ENCODE measurements around the gene CAMK2A. TPM values are rescaled to one million over a fixed set of nuclear protein-coding genes. Genes with fewer than 3 reads are reported as not detected.

Gene CAMK2A
- polyA plus RNA-seq, 1 of the 3 experiments (the other 2 are of a cell fraction): 0.10 TPM

GRCh38 chr5:150203832-150204589, 85.6 kb downstream of the CAMK2A start:
- Histone ChIP-seq H3K79me2 (ENCODE audit: insufficient read depth) (no peaks in the 10 kb centered on the region), H3K4me3 (ENCODE audit: low read depth in 2 of 2, low read length in 1 of 2) (no peak overlapping the region), H3K9me2 (no peaks in the 10 kb centered on the region), H3K27me3 (ENCODE audit: insufficient read depth) (no peaks in the 10 kb centered on the region; the same call in 1 of the 2 replicates), H2AFZ (ENCODE audit: low read depth) (no peak overlapping the region), H3K4me1 (ENCODE audit: control insufficient read depth in 1 of 2, insufficient read depth in 2 of 2, low read depth in 1 of 2, low read length in 1 of 2) (0 out of 4 replicates have a peak, but pooled peaks cover 0 to 4% of the 10 kb centered on the region in 2 experiments), H3K4me2 (no peak overlapping the region), H4K20me1 (ENCODE audit: insufficient read depth) (no peaks in the 10 kb centered on the region), H3K9me3 (no peaks in the 10 kb centered on the region), H3K36me3 (replicated peaks in 1 of 2; ENCODE audit: control insufficient read depth in 1 of 2, insufficient read depth in 2 of 2, low read length in 1 of 2) (no peaks in the 10 kb centered on the region), H3K27ac (ENCODE audit: low read depth in 2 of 2, low read length in 1 of 2) (no peak overlapping the region), H3K9ac (no peak overlapping the region), H3F3A (replicated peaks; ENCODE audit: insufficient read depth) (no peaks in the 10 kb centered on the region)
- WGBS (ENCODE audit: low lambda C conversion rate): 90% methylated on average over 10 of the region's 12 CpGs
- DNase-seq: no peak
- TF ChIP-seq, protein P1, sequence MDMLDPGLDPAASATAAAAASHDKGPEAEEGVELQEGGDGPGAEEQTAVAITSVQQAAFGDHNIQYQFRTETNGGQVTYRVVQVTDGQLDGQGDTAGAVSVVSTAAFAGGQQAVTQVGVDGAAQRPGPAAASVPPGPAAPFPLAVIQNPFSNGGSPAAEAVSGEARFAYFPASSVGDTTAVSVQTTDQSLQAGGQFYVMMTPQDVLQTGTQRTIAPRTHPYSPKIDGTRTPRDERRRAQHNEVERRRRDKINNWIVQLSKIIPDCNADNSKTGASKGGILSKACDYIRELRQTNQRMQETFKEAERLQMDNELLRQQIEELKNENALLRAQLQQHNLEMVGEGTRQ (IDR thresholded peaks at IDR 0.05; ENCODE audit: borderline replicate concordance, low read depth, low read length): no peak
- TF ChIP-seq JUND (IDR thresholded peaks at IDR 0.05) (no peak), ELF1 (IDR thresholded peaks at IDR 0.05) (no peak), TEAD4 (IDR thresholded peaks at IDR 0.05; ENCODE audit: borderline replicate concordance, insufficient read depth) (no peak), FOXJ3 (CRISPR knock-in tag; IDR thresholded peaks at IDR 0.05) (no peak)
- CTCF ChIA-PET: interaction anchor here (0.5 to 1.5 kb wide), 3 partner anchors 14 to 55 kb away, joined by 3 to 4 read pairs (median 3); partner anchors contain the start of gene SLC6A7
- POLR2A ChIA-PET: no interaction called here

DNA sequence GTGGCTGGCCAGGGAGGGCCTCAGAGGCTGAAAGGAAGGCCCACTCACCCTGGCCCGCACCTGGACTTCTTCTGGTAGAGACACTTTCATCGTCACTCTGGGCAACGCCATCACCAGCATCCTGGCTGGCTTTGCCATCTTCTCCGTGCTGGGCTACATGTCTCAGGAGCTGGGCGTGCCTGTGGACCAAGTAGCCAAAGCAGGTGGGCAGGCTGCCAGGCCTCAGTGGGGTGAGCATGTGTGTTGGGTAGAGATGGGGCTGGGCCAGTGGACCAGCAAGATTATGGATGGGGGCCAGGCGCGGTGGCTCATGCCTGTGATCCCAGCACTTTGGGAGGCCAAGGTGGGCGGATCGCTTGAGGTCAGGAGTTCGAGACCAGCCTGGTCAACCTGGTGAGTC, 87.1 kb downstream of the CAMK2A start:
- Histone ChIP-seq H3K27ac (ENCODE audit: low read depth in 2 of 2, low read length in 1 of 2) (no peak overlapping the region), H3K9me3 (no peaks in the 10 kb centered on the region), H2AFZ (ENCODE audit: low read depth) (no peak overlapping the region), H3F3A (replicated peaks; ENCODE audit: insufficient read depth) (no peaks in the 10 kb centered on the region), H3K27me3 (ENCODE audit: insufficient read depth) (no peaks in the 10 kb centered on the region; the same call in 1 of the 2 replicates), H3K9ac (no peak overlapping the region), H3K36me3 (replicated peaks in 1 of 2; ENCODE audit: control insufficient read depth in 1 of 2, insufficient read depth in 2 of 2, low read length in 1 of 2) (no peaks in the 10 kb centered on the region), H3K79me2 (ENCODE audit: insufficient read depth) (no peaks in the 10 kb centered on the region), H3K4me2 (no peak overlapping the region), H3K4me3 (ENCODE audit: low read depth in 2 of 2, low read length in 1 of 2) (no peak overlapping the region), H3K9me2 (no peaks in the 10 kb centered on the region), H4K20me1 (ENCODE audit: insufficient read depth) (no peaks in the 10 kb centered on the region), H3K4me1 (ENCODE audit: control insufficient read depth in 1 of 2, insufficient read depth in 2 of 2, low read depth in 1 of 2, low read length in 1 of 2) (no peaks in the 10 kb centered on the region)
- WGBS (ENCODE audit: low lambda C conversion rate): 84% methylated on average over 10 of the region's 10 CpGs
- POLR2A ChIA-PET: no interaction called here
- CTCF ChIA-PET: interaction anchor here (1.2 to 1.5 kb wide), 2 partner anchors 12 to 24 kb away, joined by 3 to 4 read pairs; partner anchors contain the start of gene SLC6A7
- DNase-seq: no peak
- TF ChIP-seq RFX5 (IDR thresholded peaks at IDR 0.05; ENCODE audit: low read length) (no peak), RXRA (IDR thresholded peaks at IDR 0.05; ENCODE audit: borderline replicate concordance, low read depth) (no peak), RAD21 (IDR thresholded peaks at IDR 0.05; ENCODE audit: low read length) (no peak)
- TF ChIP-seq, protein P2, sequence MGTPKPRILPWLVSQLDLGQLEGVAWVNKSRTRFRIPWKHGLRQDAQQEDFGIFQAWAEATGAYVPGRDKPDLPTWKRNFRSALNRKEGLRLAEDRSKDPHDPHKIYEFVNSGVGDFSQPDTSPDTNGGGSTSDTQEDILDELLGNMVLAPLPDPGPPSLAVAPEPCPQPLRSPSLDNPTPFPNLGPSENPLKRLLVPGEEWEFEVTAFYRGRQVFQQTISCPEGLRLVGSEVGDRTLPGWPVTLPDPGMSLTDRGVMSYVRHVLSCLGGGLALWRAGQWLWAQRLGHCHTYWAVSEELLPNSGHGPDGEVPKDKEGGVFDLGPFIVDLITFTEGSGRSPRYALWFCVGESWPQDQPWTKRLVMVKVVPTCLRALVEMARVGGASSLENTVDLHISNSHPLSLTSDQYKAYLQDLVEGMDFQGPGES (IDR thresholded peaks at IDR 0.05; ENCODE audit: low read depth, low read length): no peak
